Activated naive CD4-positive, alpha-beta T cell treated with anti-CD3 and anti-CD28 coated beads, Interleukin-2, amount 50 U/mL, for 72 hours (primary cell): Measurements from ENCODE around the gene SPRED3. TPM values are rescaled to one million over a fixed set of nuclear protein-coding genes. Genes with fewer than 3 reads are reported as not detected.
"Not testable (repeated sequence)": the region's sequence is repeated elsewhere in the genome, so short reads cannot be mapped to it uniquely, and the experiment has no call there.

Experiments used
- ATAC-seq, 2 donors: fragments of 150-1000 bp; cut with Tn5 transposase; 2 replicates each; pipeline ENCODE4 v1.10.0; 2021; ENCODE audit warnings: mild to moderate bottlenecking in 2 of 2, moderate library complexity in 2 of 2
- DNase-seq, 2 donors: peaks; one replicate each; pipeline ENCODE4 v3.0.0; 2021 to 2022; ENCODE audit warnings: low spot score in 2 of 2
- H3K27ac Mint-ChIP-seq, 2 donors: one replicate each; pipeline ENCODE4 v1.8.0; 2022; ENCODE audit warnings: mild to moderate bottlenecking in 2 of 2, mixed read lengths in 2 of 2
- H3K36me3 Mint-ChIP-seq, 2 donors: one replicate each; pipeline ENCODE4 v1.8.0; 2022; ENCODE audit warnings: mixed read lengths in 2 of 2
- H3K9me3 Mint-ChIP-seq, 2 donors: one replicate each; pipeline ENCODE4 v1.8.0; 2022; ENCODE audit warnings: mixed read lengths in 2 of 2
- total RNA-seq, 2 donors: library from RNA; stranded (reverse); gene quantifications; one replicate each; pipeline ENCODE4 v1.2.3, GENCODE V29; 2022

The SPRED3 gene, protein sequence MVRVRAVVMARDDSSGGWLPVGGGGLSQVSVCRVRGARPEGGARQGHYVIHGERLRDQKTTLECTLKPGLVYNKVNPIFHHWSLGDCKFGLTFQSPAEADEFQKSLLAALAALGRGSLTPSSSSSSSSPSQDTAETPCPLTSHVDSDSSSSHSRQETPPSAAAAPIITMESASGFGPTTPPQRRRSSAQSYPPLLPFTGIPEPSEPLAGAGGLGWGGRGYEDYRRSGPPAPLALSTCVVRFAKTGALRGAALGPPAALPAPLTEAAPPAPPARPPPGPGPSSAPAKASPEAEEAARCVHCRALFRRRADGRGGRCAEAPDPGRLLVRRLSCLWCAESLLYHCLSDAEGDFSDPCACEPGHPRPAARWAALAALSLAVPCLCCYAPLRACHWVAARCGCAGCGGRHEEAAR
- total RNA-seq = 1 to 10 TPM; 3.5 to 6.7 TPM

DNA sequence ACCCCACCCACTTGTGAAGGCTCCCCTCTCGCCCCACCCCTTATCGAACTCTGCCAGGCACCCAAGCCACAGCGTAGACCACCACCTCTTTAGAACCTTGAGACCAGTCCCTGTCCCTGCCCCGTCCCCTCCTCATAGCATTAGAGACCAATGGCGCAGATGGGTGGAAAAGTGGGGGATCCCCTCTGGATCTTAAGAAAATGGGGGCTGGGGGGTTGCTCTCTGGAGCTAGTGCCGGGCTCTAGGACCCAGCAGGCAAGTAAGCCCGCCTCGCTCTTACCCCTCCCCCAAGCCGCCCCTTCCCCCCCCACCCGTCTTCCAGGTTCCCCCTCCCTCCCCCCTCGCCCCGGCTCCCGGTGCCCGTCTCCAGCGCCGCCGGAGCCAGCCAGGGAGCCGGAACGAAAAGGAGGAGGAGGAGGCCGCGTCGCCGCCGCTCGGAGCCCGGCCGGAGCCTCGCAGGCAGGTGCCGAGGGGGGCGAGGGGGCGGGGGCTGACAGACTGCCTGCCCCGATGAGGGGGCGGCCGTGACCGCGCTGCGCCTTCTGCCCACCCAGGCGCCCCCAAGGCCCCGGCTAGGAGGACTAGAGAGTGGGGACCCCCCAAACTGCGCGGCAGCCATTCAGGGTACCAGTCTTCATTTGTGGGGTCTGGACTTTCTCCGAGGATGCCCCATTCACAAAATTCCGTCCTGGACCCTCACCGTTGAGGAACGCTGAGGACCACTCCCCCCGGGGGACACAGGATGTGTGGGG lies at the start of gene SPRED3:
SPRED3 (plus strand) TSS at position 349 of the 752 bp plus-strand sequence. CDS start 1,606 bp downstream, outside the sequence.
- ATAC-seq (peak in 1 of 2 donors; percentile 17), DNase-seq (no peak)
- Mint-ChIP-seq H3K9me3 (no peaks in the 10 kb centered on the region), H3K27ac (peak within 1 kb of the TSS in 1 of 2 donors; percentile 10), H3K36me3 (peaks cover 17 to 19% of the 10 kb centered on the region in 2 donors)

DNA sequence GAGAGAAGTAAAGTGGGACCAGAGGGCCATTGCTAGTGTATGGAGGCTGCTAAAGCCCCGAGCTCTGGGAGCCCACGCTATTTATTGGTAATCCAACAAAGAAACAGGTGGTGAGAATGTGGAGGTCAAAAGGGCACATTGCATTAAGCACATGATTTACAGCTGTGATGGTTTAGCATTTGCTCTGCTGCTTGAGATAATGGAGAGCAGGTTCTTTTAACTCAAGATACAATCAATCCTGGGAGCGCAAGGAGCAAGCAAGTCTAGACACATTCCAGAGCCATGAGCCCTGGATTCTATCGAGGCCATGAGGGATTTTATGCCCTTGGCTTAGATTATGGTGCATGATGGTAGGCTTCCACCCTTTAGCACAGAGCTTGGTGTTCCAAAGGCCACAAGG lies 49.5 kb upstream of the SPRED3 start:
- not testable (repeated sequence) for H3K9me3 Mint-ChIP-seq, DNase-seq, ATAC-seq, H3K36me3 Mint-ChIP-seq, H3K27ac Mint-ChIP-seq

DNA sequence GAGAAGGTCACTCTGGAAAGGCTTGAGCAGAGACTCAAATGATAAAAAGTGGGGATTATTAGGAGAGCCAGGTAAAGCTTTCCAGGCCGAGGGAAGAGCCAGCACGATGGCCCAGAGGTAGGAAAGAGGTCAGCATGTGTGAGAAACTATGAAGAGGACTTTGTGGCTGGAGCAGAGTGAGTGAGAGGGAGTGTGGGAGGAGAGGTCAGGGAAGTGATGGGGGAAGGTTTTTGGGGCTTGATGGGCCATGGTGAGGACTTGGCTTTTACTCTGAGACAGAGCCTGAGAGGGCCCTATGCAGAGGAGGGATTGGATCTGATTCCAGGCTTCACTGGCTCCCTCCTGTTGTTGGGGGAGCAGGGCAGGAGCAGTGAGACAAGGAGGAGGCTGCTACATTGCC lies 47.6 kb upstream of the SPRED3 start:
- H3K27ac Mint-ChIP-seq = peak overlapping the region; percentile 2 to 11
- ATAC-seq (no peak), DNase-seq (no peak)
- H3K36me3 Mint-ChIP-seq = no peaks in the 10 kb centered on the region
- H3K9me3 Mint-ChIP-seq = no peaks in the 10 kb centered on the region

DNA sequence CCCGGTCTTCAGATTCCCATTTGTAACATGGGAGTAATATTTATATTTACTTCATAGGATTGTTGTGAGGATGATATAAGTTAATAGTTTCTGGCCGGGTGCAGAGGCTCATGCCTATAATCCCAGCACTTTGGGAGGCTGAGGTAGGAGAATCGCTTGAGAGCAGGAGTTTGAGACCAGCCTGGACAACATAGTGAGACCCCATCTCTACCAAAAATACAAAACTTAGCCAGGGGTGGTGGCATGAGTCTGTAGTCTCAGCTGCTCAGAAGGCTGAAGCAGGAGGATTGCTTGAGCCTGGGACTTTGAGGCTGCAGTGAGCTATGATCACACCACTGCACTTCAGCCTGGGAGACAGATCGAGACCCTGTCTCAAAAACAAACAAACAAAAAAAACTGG lies 41.7 kb upstream of the SPRED3 start:
- Mint-ChIP-seq H3K27ac (no peak overlapping the region), H3K36me3 (no peaks in the 10 kb centered on the region), H3K9me3 (no peaks in the 10 kb centered on the region)
- ATAC-seq = no peak
- DNase-seq = no peak

DNA sequence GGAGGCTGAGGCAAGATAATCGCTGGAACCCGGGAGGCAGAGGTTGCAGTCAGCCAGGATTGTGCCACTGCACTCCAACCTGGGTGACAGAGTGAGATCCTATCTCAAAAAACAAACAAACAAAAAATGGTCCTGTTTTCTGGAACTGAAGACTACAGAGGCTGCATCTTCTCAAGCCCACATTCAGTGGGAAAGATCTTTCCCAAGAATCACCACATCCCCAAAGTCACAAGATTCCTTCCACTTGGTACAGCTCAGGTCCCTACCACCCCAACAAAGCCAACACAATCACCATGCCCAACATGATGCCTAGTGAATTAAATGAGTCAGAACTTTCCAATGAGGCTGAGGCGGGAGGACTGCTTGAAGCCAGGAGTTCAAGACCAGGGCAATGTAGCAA lies 37.6 kb upstream of the SPRED3 start:
- H3K27ac Mint-ChIP-seq = no peak overlapping the region
- no peaks in the 10 kb centered on the region for H3K9me3 Mint-ChIP-seq
- ATAC-seq = no peak
- H3K36me3 Mint-ChIP-seq = no peaks in the 10 kb centered on the region
- DNase-seq = no peak

DNA sequence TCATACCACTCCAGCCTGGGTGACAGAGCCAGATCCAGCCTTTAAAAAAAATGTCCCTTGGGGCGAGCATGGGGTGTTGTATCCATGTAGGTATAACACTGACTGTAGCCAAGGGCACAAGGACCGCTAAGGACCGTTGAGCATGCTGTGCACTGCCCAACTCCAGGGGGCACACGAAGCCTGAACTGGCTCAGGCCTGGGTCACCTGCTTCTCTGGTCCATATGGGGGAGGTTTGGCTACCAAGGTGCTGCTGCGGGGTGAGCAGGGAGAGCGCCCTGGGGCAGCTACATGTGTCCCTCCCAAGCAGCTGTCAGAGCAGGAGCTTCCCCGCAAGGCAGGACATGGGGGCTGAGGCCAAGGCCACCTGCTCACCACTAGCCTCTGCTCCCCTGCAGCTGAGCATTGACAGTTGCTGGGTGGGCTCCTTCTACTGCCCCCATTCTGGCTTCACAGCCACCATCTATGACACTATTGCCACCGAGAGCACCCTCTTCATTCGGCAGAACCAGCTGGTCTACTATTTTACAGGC lies 36.6 kb upstream of the SPRED3 start:
- Mint-ChIP-seq H3K9me3 (no peaks in the 10 kb centered on the region), H3K36me3 (no peaks in the 10 kb centered on the region), H3K27ac (no peak overlapping the region)
- DNase-seq (no peak), ATAC-seq (no peak)

DNA sequence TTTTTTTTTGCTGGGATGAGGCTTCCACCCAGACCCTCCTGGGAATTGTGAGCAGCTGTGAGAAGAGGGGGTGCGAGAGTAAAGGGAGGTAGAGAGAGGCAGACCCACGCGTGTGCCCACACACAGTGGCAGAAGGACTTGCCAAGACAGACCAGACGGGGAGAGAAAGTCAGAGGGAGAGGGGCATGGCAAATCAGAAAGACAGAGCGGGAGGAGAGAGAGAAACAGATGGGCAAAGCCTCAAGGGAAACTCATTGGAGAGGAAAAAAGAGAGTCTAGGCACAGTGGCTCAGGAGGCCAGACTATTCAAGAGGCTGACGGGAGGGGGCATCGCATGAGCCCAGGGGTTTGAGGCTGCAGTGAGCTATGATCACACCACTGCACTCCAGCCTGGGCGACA lies 35.9 kb upstream of the SPRED3 start:
- no peak overlapping the region for H3K27ac Mint-ChIP-seq
- no peaks in the 10 kb centered on the region for H3K9me3 Mint-ChIP-seq
- DNase-seq (no peak), ATAC-seq (no peak)
- H3K36me3 Mint-ChIP-seq = no peaks in the 10 kb centered on the region

DNA sequence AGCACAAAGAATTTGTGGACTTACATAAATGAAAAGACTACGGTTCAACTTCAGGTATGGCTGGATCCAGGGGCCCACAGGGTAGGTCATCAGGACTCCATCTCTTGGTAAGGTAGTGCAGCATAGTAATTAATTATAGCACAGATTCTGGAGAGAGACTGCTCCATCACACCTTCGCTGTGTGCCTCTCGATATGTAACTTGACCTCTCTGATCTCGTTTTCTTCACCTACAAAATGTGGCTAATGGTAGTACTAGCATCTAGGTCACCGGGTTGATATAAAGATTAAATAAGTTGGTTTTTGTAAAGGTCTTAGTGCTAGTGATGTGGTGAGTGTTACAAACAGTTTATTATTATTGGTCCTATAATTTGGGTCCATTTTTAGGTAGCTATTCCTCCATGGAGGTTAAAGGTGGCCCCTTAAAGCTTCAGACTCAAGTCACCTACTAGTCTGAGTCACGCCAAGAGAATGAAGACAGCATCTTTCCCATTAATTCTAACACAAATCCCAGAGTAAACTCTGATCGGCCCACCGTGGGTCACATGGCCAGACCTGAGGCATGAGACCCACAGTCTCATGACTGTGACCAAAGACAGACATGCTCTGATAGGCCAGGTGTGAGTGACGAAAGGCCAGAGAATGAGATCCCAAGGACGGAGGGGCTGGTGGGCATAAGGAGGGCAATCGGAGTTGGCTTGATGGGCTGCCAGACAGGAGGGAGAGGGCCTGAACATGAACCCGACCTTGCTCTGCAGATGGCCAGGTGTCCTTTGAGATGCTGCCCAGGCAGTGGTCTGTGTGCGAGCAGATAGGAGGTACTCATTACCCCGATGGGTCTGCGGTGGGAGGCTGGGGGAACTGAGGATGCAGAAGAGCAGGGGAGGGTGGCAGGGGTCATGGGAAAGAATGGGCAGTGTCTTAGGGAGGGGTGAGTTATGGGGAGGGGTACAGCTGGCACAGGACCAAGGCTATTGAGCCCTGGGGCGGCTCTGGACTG lies 32.5 kb upstream of the SPRED3 start:
- no peak for ATAC-seq
- H3K36me3 Mint-ChIP-seq = no peaks in the 10 kb centered on the region

DNA sequence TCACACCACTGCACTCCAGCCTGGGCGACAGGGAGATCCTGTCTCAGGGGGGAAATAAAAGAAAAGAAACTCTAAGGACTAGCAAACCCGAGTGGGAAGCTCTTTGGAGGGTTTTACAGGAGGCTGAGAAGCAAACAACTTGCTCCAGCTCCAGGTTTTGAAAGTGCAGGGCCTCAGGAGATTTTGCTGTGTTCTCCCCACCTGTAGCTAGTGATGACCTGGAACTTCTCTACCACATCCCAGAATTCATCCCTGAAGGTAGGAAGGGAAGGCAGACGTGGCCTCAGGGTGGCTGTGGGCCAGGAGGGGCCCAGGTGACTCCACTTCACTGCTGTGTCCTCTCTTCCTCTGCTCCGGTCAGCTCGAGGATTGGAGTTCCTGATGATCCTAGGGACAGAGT lies 30.4 kb upstream of the SPRED3 start:
- H3K36me3 Mint-ChIP-seq = no peaks in the 10 kb centered on the region
- H3K9me3 Mint-ChIP-seq = no peaks in the 10 kb centered on the region
- no peak for ATAC-seq
- no peak for DNase-seq
- H3K27ac Mint-ChIP-seq = no peak overlapping the region

More for the DNA sequence above, 32.5 kb upstream of the SPRED3 start:
- Mint-ChIP-seq H3K9me3 (no peaks in the 10 kb centered on the region), H3K27ac (no peak overlapping the region)
- DNase-seq = no peak

DNA sequence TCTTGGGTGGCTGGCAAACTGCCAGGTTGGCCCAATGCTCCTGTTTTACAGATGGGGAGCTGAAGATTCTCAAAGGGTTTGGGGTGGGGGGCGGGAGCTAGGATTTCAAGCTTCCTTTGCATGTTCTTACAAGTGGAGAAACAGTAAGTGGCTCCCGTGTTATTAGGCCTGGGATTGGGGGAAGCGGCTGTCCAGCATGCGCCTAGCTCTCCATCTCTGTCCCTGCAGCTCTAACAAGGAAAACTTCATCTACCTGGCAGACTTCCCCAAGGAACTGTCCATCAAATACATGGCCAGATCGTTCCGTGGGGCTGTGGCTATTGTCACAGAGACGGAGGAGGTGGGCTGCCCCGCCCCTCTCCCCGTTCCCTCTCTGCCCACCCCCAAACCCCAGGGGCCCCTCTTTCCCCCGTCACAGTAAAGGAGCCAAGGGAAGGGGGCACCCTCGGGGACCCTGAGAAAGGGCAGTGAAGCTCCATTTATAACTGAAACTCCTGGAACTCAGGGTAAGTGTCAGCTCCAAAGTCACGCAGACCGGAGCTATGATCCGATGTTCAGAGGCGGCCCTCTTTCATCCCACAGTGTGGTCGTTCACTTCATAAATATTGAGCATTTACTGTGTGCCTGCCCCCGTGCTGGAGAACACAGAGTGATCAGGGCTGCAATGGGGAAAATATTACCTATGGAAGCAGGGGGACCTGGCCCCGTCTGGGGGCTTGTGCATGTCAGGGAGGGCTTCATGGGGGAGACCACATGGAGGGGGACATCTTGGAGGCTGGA lies 29.1 kb upstream of the SPRED3 start:
- ATAC-seq = no peak
- no peak for DNase-seq
- no peaks in the 10 kb centered on the region for H3K9me3 Mint-ChIP-seq
- H3K36me3 Mint-ChIP-seq = no peaks in the 10 kb centered on the region
- no peak overlapping the region for H3K27ac Mint-ChIP-seq

DNA sequence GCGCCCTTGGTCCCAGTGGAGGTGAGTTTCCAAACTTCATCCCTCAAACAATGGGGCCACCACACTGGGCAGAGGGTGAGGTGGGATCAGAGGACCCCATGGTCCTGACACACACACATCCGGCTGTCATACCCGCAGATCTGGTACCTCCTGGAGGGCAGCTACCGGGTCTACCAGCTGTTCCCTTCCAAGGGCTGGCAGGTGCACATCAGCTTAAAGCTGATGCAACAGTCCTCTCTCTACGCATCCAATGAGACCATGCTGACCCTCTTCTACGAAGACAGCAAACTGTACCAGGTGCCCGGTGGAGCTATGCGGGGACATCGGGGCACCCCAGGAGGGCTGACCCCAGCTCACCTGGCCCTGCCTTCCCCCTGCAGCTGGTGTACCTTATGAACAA lies 28.1 kb upstream of the SPRED3 start:
- no peak for DNase-seq
- no peak for ATAC-seq
- no peaks in the 10 kb centered on the region for H3K9me3 Mint-ChIP-seq
- no peak overlapping the region for H3K27ac Mint-ChIP-seq
- no peaks in the 10 kb centered on the region for H3K36me3 Mint-ChIP-seq

DNA sequence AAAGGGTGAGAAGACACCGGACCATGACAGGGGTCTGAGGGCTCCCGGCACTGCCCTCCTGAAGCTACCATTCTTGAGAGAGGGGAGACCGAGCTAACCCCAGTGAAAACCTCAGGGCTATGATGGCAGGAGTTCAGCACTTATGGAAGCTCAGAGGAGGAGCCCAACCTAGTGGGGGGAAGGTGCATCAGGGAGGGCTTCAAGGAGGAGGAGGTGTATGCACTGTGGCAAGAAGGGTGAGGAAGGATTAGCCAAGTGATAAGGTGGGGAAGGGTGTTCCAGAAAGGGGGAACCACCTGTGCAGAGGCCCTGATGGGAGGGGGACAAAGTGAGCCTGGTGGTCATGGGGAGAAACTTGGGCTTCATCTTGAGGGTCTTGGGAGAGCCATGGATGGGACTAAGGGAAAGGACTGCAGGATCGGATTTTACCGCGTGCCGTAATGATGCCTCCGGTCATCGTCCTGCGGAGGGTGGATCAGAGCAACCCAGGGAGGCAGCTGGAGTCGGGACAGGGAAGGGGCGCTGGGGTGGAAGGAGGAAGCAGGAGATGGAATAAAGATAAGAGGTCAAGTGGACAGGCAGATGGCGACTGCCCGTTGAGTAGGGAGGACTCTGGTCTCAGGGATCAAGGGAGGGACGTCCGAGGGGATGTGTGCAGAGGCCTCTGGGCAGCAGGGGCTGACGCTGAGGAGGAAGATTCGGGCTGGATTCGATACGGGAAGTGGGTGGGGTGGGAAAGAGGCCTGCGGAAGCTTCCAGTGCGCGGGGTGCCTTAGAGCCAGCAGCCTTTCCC lies 27.5 kb upstream of the SPRED3 start:
- Mint-ChIP-seq H3K27ac (no peak overlapping the region), H3K9me3 (no peaks in the 10 kb centered on the region), H3K36me3 (no peaks in the 10 kb centered on the region)
- ATAC-seq (no peak), DNase-seq (no peak)

DNA sequence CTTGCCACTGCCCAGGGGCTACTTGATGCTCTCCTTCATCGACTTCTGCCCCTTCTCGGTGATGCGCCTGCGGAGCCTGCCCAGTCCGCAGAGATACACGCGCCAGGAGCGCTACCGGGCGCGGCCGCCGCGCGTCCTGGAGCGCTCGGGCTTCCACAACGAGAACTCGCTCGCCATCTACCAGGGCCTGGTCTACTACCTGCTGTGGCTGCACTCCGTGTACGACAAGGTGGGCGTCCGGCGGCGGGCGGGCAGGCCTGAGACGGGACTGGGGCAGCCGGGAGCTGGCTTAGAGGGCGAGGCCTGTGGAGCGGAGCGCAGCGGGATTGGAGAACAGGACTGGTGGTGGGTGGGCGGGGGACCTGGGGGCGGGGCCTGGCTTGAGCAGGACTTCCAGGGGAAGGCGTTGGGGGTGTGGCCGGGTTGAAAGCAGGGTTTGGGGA lies 26.8 kb upstream of the SPRED3 start:
- no peak overlapping the region for H3K27ac Mint-ChIP-seq

DNA sequence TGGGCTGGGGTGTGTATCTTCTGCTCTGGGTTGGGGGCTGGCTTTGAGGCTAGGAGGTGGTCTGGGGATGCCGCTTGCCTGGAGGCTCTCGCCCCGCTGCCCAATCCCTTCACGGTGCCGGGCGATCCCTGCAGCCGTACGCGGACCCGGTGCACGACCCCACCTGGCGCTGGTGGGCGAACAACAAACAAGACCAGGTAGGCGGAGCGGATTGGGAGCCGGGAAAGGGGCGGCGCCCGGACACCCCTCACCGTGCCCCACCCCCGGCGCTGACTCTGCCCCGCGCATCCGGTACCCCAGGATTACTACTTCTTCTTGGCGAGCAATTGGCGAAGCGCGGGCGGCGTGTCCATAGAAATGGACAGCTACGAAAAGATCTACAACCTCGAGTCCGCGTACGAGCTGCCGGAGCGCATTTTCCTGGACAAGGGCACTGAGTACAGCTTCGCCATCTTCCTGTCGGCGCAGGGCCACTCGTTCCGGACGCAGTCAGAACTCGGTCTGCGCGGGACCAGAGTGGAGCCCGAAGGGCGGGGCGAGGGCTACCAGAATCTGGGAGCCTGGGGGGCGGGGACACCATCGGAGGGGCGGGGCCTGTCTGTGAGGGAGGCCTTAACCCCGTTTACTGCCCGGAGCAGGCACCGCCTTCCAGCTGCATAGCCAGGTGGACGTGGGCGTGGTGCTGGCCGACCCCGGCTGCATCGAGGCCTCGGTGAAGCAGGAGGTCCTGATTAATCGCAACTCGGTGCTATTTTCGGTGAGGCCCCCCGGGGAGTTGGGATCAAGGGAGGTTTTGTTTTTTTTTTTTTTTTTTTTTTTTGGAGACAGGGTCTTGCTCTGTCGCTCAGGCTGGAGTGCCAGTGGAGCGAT lies 26.2 kb upstream of the SPRED3 start:
- ATAC-seq (peak; percentile 71 to 82), DNase-seq (peak; percentile 64 to 90)
- Mint-ChIP-seq H3K9me3 (no peaks in the 10 kb centered on the region), H3K36me3 (no peaks in the 10 kb centered on the region), H3K27ac (peak overlapping the region in 1 of 2 donors; percentile 77)

More for the DNA sequence above, 26.8 kb upstream of the SPRED3 start:
- Mint-ChIP-seq H3K36me3 (no peaks in the 10 kb centered on the region), H3K9me3 (no peaks in the 10 kb centered on the region)
- ATAC-seq (peak; percentile 76 to 82), DNase-seq (peak; percentile 63 to 78)
